NCI-H128 (cell line): ENCODE measurements around the gene CASZ1.

ENCODE experiments used
- DNase-seq: peaks from one replicate; lab custom pipeline; 2025; ENCODE audit not compliant: unreplicated experiment; lab: John Stamatoyannopoulos, UW

CASZ1 gene

GRCh38 chr1:10777749-10778574 is 18.5 kb downstream of the CASZ1 start:
- DNase-seq, result no peak

DNA sequence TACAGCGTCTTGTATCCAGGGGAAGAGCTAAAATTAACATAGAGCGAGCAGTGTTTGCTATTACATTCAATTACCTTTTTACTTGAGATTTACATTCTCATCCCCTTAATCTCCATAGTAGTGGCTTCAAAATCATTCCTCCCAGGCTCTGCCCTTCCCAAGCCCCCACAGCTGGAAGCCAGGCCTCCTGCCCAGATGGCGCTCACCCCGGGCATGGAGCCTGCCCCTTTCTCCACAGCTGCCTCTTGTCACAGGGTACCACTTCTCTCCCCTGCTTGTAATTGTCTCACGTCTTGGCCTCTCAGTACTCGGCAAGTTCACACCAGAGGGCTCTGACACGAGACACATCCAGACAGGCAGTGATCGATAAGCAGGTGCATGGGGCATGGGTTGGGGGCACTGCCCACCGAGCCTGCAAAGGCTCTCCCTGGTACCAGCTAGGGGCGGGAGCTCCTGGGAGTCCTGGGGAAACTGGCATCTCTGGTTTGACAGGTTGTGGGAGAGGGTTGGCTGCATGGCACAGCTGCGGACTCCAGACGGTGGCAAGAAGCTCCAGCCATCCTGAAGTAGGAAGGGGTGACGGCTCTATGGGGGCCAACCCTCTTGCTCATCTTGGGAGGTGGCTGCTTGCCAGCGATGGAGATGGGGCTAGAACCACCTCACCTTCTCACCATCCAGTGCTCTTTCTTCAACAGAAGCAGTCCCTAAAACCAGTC is 20.1 kb downstream of the CASZ1 start:
- no peak for DNase-seq

- DNase-seq, result no peak
Measured at GRCh38 chr1:10775763-10776162, 20.7 kb downstream of the CASZ1 start.

DNA sequence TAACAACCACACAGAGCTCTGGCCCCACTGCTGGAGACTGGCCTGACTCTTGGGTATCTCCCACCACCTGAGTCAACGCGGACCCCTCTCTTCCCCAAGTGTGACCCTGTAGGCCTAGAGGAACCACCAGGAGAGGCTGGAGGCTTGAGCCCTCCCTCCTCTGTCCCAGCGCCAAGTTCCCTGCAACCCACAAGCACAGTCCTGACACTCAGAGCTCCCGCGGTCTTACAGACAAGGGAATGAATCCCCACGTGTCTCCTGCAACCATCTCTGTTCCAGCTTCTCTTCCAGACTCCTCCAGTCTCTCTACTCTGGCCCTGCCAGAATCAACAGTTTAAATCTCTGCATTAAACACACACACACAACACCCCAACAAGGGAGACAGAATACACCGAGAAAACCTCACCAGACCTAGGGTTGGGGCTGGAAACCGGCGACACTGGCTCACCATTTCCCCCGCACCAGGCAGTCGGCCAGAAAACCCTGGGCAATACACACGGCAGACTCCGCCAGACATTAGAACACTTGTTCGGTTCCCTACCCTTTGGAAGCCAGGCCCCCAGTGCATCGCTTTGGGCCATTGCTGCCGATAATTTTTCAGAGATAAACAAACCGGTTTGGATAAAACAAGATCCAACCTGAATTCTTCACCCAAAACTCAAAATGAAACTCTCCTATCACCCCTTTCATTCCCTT is 21.7 kb downstream of the CASZ1 start:
- DNase-seq, result no peak

- DNase-seq, result no peak
Measured at GRCh38 chr1:10773851-10774614, 22.4 kb downstream of the CASZ1 start.

DNA sequence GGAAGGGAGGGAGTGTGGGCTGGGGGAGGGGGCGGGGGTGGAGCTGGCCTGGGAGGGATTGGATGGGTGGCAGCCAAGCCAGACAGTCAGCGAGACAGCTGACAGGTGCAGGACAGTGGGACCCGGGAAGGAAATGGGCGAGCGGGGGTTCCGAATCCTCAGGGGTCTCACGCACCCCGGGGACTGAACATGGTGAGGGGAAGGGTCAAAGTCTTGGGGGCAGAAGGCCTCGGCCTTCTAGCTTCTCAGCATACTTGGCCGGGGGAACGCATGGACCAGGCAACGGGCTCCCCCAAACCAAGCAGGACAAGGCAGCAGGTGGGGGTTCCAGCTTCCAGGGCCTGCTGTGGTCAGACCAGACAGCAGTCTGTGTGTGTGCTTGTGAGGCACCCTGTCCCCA is 23.1 kb downstream of the CASZ1 start:
- no peak for DNase-seq

DNA sequence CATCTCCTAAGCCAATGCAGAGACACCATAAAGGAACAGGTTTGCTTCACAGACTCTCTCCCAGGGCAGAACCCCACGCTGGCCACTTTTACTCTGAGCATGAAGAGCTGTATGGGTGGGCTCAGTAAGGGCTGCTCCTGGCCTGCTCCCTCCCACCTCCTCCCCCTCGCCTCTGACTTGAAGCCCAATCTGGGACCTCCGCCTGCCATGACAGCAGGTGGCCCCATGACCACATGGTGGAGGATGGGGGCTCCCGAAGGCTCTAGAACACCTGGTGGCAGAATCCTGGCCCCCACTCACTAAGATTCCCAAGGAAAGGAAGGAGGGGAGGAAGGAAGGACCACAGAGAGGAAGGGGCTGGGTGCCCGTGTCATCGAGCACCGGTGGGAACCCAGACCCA is 23.7 kb downstream of the CASZ1 start:
- DNase-seq, result no peak

- DNase-seq, result no peak
Measured at GRCh38 chr1:10771789-10772188, 24.7 kb downstream of the CASZ1 start.

GRCh38 chr1:10768552-10768951 is 27.9 kb downstream of the CASZ1 start:
- DNase-seq, result no peak

DNA sequence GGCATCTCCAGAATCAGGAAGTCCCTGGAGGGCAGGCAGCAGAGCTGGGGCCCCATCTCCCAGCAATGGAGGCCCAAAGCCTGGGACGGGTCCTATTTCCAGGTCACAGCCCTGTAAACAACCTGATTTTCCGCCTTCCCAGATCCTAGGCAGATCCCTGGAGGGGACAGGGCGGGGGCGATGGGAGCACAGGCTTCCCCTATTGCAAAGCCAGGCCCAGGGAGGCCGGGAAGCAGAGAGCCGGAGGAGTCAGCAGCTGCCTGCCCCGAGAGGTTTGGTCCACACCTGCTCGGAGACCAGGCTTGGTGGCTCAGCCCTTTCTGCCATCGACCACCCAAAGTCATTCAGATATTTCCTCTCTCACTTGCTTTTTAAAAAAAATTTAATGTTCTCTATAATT is 29.2 kb downstream of the CASZ1 start:
- no peak for DNase-seq

DNA sequence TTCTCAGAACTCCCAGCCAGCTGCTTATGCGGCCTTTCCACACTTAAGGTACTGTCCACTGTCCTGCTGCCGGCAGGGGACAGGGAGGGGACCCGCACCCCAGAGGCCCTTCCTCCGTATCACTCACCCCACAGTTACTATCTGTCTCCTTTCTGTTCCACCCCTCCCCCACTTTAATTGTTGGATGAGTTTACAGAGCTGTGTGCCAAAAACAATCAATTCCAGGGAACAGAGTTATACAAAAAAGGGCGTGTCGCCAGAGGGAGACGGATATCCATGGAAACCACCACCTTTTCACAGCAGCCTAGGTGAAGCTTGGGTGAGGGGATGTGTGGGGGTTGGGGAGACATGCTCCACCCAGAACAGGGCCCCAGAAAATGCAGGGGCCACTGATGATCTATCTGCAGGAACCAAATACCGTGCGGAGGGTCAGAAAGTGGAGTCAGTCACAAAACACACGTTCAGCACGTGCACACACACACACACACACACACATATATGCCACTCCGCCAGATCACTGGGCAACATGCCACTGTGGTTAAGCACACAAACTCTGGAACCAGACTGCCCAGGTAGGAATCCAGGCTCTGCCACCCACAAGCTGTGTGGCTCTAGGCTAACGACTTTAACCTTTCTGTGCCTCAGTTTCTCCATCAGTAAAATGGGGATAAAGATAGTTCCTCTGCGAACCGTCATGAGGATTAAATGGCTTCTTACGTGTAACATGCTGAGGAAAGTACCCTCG is 30.5 kb downstream of the CASZ1 start:
- no peak for DNase-seq

DNA sequence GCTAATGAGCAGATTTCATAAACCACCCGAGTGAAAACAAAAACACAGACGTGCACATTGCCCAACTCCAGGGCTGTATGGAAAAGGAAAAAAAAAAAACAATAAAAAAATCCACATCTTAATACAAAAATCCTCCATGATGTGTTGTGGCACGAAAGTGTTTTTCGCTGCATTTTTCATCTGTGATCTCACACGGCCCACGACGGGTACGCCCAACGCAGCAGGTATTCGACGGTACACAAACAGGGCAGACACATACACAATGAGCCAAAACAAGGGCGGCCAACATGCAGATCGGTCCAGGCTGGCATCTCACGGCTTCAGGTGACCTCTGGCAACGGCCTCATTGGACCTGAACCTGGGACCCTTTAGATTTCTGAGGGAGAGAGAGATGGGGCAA is 31.1 kb downstream of the CASZ1 start:
- DNase-seq, result no peak

DNA sequence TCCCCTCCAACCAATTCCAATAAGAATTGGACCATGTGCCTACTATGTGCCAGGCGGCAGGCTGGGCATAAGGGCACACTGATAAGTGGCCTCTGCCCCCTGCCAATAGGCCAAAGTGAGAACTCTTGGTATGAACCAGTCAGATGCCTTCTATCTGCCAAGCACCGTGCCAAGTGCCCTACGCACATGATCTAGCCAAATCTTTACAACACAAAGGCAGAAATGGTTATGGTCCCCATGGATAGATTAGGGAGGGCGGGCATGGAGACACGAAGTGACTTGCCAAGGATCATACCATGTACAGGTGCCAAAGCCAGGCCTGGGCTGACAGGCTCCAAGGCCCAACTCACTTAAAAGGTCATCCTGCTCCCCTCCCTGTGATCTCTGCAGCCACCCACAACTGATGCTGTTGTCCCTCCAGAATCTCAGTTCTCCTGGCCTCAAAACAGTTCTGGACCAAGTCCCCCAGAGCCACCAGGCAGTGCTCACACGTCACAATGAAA is 32.1 kb downstream of the CASZ1 start:
- no peak for DNase-seq

GRCh38 chr1:10762875-10763274 is 33.6 kb downstream of the CASZ1 start:
- DNase-seq, result no peak

DNA sequence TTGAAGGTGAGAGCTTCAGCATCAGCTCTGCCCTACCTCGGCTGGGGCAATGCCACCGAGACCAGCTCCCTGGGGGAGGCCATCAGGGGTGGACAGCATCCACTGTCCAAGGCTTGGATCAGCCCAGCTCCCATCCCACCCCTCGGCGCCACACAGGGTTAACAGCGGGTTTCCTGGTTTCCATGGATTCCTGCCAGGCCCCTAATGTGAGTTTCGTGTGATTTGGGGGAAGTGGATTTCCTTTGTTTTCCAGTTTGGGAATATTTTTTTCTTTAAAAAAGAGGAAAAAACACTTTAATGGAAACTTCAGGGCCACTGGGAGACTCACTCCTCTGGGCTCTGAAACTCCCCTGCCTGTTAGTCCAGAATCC is 34.3 kb downstream of the CASZ1 start:
- DNase-seq, result no peak

DNA sequence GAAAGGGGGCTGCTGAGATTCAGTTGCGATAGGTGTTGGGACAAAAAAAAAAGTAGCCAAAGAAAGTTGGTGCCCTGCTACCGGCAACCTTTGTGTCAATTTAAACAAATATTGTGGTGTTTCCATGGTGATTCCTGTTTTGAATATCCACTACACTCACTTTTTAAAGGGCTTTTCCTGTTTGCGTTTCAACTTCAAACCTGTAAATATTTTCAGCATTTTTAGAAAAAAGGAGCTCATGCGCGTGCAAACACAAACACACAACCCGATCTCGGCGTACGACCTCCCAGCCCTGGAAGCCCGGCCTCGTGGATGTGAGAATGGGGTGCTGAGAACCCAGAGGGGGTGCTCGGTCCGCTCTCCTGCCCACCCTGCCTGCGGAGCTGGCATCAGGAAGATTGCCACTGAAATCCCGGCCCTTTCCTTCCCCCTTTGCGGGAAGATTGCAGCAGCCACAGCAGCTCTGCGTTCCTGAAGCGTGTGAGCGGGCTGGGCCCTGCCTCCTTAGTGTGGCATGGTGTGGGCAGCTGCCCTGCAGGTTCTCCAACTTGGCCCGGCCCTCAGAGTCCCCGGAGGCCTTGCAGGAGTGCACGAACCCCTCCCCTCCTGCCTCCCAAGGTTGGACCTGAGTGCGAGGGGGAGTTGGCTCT is 34.8 kb downstream of the CASZ1 start:
- DNase-seq, result no peak

DNA sequence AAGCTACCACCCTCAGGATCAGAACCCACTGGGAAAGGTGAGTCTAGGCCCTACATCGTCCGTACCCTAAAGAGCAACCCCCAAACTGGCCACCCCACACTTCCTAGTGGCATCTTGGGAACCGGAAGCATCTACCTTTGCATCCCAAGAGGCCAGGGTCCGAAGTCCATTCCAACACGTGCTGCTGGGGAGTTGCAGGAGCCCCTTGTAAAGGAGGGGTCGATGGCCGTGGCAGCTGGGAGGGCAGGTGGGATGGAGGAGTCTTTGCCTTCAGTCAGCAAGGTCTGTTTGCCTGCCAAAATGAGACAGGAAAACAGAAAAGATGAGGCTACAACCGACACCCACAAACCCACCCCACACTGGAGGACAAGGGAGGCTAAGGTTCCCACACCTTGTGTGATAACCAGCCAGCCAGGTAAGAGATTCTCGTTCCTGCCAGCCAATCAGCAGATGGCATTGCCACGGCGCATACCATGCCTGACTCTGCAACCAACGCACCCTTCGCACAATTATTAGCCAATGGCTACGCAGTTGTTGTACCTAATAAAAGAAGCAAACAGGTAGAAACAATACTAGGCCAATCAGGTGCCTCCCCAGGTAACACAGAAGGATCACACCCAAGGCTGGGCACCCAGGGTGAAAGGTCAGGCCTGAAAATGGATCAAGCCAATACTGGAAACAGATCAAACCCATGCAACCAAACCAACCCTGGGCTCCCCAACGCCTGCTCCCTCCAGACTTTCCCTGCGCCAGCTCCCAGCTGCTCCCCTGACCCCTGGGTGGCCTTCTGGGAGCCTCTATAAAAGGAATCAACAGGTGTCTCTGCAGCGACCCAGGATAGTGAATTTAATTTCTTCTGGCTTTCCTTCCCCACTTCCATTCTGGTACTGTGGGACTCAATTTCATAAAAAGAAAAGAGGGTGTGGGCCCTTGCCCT is 35.6 kb downstream of the CASZ1 start:
- DNase-seq, result no peak

DNA sequence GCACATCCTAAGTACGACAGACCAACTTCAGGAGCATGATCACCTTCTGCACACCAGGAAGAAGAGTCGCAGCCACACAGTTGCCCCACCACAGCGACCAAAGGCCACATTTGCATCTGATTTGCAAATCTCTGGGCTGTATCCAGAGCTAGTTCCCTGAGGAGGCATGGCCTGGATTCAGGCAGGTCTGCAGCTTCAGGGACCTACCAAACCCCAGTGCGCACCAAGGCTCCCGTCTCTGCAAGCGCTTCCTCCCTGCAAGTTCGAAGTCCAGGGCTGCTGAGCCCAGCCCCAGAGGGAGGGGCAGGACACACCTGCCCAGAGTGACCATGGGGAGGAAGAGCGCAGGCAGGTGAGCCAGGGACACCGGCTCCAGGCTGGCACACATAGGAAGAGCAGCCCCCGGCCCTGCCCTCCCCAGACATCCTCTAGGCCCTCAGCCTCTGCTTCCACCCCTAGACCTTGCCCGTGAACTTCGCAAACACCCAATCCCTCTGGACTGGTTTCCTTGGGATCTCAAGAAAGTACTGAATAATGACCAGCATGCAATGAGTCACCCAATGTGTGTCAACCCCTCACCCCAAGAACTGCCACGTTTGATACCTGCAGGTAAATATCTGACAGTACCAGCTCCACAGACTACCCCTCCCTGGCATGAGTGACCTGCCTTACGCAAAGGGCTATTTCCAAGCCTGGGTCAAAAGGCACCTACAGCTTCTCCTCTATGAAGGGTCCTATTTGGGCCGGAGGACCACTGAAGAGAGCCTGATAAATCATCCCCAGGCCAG is 36.8 kb downstream of the CASZ1 start:
- no peak for DNase-seq
